Fibroblast of lung (primary cell): Measurements from ENCODE around the gene GDPD3. TPM values are rescaled to one million over a fixed set of nuclear protein-coding genes. Genes with fewer than 3 reads are reported as not detected.

Experiments
- DNase-seq, 2 donors: peaks; one replicate each; pipeline versions ENCODE4 v3.0.0 to v3.0.0-alpha.2; 2010; ENCODE audit warnings: low read depth in 2 of 2
- H2AFZ ChIP-seq: 2 replicates; pipeline ENCODE4 v1.5.1; 2012; ENCODE audit warnings: low read length, control low read depth, inconsistent platforms
- H3K27ac ChIP-seq: 2 replicates; pipeline ENCODE4 v1.5.1; 2011; ENCODE audit warnings: low read length, control low read depth; ENCODE audit not compliant: insufficient read depth
- H3K27me3 ChIP-seq: 2 replicates; pipeline ENCODE4 v1.5.1; 2011; ENCODE audit warnings: mild to moderate bottlenecking, low read length; ENCODE audit not compliant: control insufficient read depth, insufficient read depth
- H3K36me3 ChIP-seq: 2 replicates; pipeline ENCODE4 v1.5.1; 2011; ENCODE audit warnings: low read length; ENCODE audit not compliant: control insufficient read depth, insufficient read depth
- H3K4me1 ChIP-seq: 2 replicates; pipeline ENCODE4 v1.5.1; 2011; ENCODE audit warnings: low read length; ENCODE audit not compliant: control insufficient read depth, insufficient read depth; ENCODE audit errors: extremely low read depth
- H3K4me2 ChIP-seq: 2 replicates; pipeline ENCODE4 v1.5.1; 2011; ENCODE audit warnings: low read length, control low read depth; ENCODE audit not compliant: insufficient read depth; ENCODE audit errors: extremely low read depth
- H3K4me3 ChIP-seq, 4 experiments: fragments of 200-600 bp in 1 of 4; sonication (generic) in 1 of 4; replicated peaks in 1 of 4; 2 replicates each; pipeline ENCODE4 v1.5.1; 2011 to 2016; ENCODE audit warnings: low read length in 4 of 4, low read depth in 3 of 4, mild to moderate bottlenecking in 3 of 4, control low read depth in 2 of 4, inconsistent platforms in 1 of 4, mixed read lengths in 1 of 4; ENCODE audit not compliant: insufficient read depth in 1 of 4; ENCODE audit errors: control extremely low read depth in 1 of 4
- H3K79me2 ChIP-seq: 2 replicates; pipeline ENCODE4 v1.5.1; 2012; ENCODE audit warnings: mild to moderate bottlenecking, low read length, inconsistent platforms; ENCODE audit not compliant: control insufficient read depth, insufficient read depth
- H3K9ac ChIP-seq: 2 replicates; pipeline ENCODE4 v1.5.1; 2011; ENCODE audit warnings: mild to moderate bottlenecking, low read length, control low read depth; ENCODE audit not compliant: insufficient read depth
- H3K9me3 ChIP-seq: 2 replicates; pipeline ENCODE4 v1.5.1; 2012; ENCODE audit warnings: low read depth, low read length; ENCODE audit not compliant: control insufficient read depth, insufficient read depth
- H4K20me1 ChIP-seq: 2 replicates; pipeline ENCODE4 v1.5.1; 2011; ENCODE audit warnings: low read length; ENCODE audit not compliant: control insufficient read depth, insufficient read depth; ENCODE audit errors: extremely low read depth
- EZH2 ChIP-seq: IDR thresholded peaks from 2 replicates; pipeline ENCODE4 v1.5.1; 2012; ENCODE audit warnings: low read length, control low read depth, mild to moderate bottlenecking; ENCODE audit errors: missing control alignments
- polyA plus RNA-seq, 2 donors: library from polyadenylated mRNA; depleted of rRNA in 1 of 2; stranded (reverse) in 1 of 2; unstranded in 1 of 2; fragments of >200 nt; gene quantifications; 2 replicates each; pipeline ENCODE4 v1.2.1, GENCODE V29; 2011 to 2012; ENCODE audit warnings: missing spikeins in 1 of 2
- total RNA-seq: library from RNA; depleted of rRNA; stranded (reverse); fragments of >200 nt; gene quantifications from 2 replicates; pipeline ENCODE4 v1.2.1, GENCODE V29; 2014
- TF ChIP-seq, protein P1 (sequence below), 2 donors: IDR thresholded peaks in 1 of 2; conservative IDR thresholded peaks in 1 of 2; 1 replicate in 1 of 2; 2 replicates in 1 of 2; pipeline ENCODE4 v1.5.1; 2011 to 2012; ENCODE audit warnings: low read length in 2 of 2, control low read depth in 1 of 2, inconsistent platforms in 1 of 2, low read depth in 1 of 2, mild to moderate bottlenecking in 1 of 2

Gene GDPD3
- total and polyA plus RNA-seq, 2 donors (not counting 1 experiment from before 2014, with no cell fraction given) = 1.2 TPM

- DNase-seq = no peak
- H3K27me3 ChIP-seq = peaks cover 2% of the 10 kb centered on the region
- no peaks in the 10 kb centered on the region for H3K79me2 ChIP-seq
- no peaks in the 10 kb centered on the region for H3K4me1 ChIP-seq
- no peaks in the 10 kb centered on the region for H4K20me1 ChIP-seq
- TF ChIP-seq, protein P1, sequence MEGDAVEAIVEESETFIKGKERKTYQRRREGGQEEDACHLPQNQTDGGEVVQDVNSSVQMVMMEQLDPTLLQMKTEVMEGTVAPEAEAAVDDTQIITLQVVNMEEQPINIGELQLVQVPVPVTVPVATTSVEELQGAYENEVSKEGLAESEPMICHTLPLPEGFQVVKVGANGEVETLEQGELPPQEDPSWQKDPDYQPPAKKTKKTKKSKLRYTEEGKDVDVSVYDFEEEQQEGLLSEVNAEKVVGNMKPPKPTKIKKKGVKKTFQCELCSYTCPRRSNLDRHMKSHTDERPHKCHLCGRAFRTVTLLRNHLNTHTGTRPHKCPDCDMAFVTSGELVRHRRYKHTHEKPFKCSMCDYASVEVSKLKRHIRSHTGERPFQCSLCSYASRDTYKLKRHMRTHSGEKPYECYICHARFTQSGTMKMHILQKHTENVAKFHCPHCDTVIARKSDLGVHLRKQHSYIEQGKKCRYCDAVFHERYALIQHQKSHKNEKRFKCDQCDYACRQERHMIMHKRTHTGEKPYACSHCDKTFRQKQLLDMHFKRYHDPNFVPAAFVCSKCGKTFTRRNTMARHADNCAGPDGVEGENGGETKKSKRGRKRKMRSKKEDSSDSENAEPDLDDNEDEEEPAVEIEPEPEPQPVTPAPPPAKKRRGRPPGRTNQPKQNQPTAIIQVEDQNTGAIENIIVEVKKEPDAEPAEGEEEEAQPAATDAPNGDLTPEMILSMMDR (conservative IDR thresholded peaks at IDR 0.05 in 1 of 2, IDR thresholded peaks at IDR 0.05 in 1 of 2; ENCODE audit: low read depth in 1 of 2, low read length in 2 of 2) = no peak
- TF ChIP-seq EZH2 = no peak
- no peak overlapping the region for H2AFZ ChIP-seq
- no peaks in the 10 kb centered on the region for H3K9me3 ChIP-seq
- H3K4me2 ChIP-seq = no peak overlapping the region
- H3K9ac ChIP-seq = no peak overlapping the region
- H3K36me3 ChIP-seq = no peaks in the 10 kb centered on the region
- H3K27ac ChIP-seq = no peak overlapping the region
- H3K4me3 ChIP-seq = no peak overlapping the region
These were observed 28.4 kb upstream of the GDPD3 start for GRCh38 chr16:30141750-30142149.

GRCh38 chr16:30139583-30140481 lies 26.5 kb upstream of the GDPD3 start:
- no peak overlapping the region for H3K9ac ChIP-seq
- no peaks in the 10 kb centered on the region for H4K20me1 ChIP-seq
- H3K4me1 ChIP-seq = no peaks in the 10 kb centered on the region
- no peak overlapping the region for H2AFZ ChIP-seq
- no peak for DNase-seq
- no peak overlapping the region for H3K4me2 ChIP-seq
- H3K27me3 ChIP-seq = peaks cover 2% of the 10 kb centered on the region
- H3K4me3 ChIP-seq = no peak overlapping the region
- H3K27ac ChIP-seq = no peak overlapping the region
- no peaks in the 10 kb centered on the region for H3K9me3 ChIP-seq
- no peaks in the 10 kb centered on the region for H3K79me2 ChIP-seq
- no peak for TF ChIP-seq EZH2
- TF ChIP-seq, protein P1 (conservative IDR thresholded peaks at IDR 0.05 in 1 of 2, IDR thresholded peaks at IDR 0.05 in 1 of 2; ENCODE audit: low read depth in 1 of 2, low read length in 2 of 2) = no peak
- H3K36me3 ChIP-seq = no peaks in the 10 kb centered on the region

DNA sequence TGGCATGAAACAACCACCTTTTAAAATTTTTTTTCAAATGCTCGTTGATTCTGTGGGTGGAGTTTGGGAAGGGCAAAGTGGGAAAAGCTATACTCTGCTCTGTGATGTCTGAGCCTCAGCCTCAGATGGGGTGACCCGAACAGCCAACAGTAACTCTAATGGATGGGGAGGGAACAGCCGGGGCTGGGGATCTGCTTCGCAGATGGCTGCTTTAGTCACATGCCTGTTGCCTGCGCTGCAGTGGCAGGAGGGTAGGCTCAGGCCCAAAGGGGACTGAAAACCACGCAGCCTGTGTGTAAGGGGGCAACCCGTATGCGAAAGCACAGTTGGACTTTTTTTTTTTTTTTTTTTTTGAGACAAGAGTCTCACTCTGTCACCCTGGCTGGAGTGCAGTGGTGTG lies 24.6 kb upstream of the GDPD3 start:
- Histone ChIP-seq H3K27ac (no peak overlapping the region), H3K4me2 (no peak overlapping the region), H3K9ac (no peak overlapping the region), H2AFZ (no peak overlapping the region), H3K4me1 (no peaks in the 10 kb centered on the region), H3K9me3 (no peaks in the 10 kb centered on the region), H3K4me3 (no peak overlapping the region), H4K20me1 (no peaks in the 10 kb centered on the region), H3K27me3 (peaks cover 2% of the 10 kb centered on the region), H3K36me3 (no peaks in the 10 kb centered on the region), H3K79me2 (no peaks in the 10 kb centered on the region)
- DNase-seq = no peak
- TF ChIP-seq, protein P1 (conservative IDR thresholded peaks at IDR 0.05 in 1 of 2, IDR thresholded peaks at IDR 0.05 in 1 of 2; ENCODE audit: low read depth in 1 of 2, low read length in 2 of 2) = no peak
- TF ChIP-seq EZH2 = no peak
